Stimulated activated naive CD4-positive, alpha-beta T cell treated with Interleukin-2 at 50 U/mL for 16 hours (primary cell): ENCODE data around the gene PLD5.
"Not testable (repeated sequence)": the region's sequence is repeated elsewhere in the genome, so short reads cannot be mapped to it uniquely, and the experiment has no call there.

Experiments
- DNase-seq: peaks from one replicate; lab custom pipeline; 2025; lab: John Stamatoyannopoulos, UW

Gene PLD5

DNA sequence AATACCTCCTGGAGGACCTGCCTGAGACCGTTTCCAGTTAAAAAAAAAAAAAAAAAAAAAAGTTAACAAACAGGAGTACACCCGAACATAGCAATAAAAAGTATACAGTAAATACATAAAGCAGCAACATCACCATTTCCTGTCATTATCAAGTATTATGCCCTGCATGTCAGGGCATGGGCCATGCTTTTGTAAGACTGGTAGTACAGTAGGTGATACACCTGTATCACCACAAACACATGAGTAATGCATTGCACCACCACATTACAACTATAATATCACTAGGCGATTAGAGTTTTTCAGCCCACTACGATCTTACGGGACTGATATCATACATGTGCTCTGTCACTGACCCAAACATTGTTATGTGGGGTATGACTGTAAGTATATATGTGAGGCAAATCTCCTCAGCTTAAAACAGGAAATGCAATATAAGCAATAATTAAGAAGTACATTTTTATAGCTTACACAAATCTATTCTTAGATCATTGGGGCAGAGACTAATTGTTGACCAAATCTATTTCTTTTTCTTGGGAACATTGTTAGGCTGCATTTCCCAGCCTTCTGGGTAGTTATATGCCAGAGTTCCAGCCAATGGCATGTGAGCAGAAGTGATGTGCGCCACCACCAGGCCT lies 98.1 kb downstream of the PLD5 start:
- no peak for DNase-seq

DNA sequence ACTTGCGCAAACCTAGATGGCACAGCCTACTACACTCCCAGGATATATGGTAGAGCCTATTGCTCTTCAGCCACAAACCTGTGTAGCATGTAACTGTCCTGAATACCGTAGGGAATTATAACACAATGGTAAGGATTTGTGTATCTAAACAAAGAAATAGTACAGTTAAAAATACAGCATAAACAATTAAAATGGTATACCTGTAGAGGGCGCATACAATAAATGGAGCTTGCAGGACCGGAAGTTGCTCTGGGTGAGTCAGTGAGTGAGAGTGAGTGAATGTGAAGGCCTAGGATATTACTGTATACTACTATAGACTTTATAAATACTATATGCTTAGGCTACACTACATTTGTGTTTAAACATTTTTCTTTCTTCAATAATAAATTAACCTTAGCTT lies 99.3 kb downstream of the PLD5 start:
- no peak for DNase-seq

DNA sequence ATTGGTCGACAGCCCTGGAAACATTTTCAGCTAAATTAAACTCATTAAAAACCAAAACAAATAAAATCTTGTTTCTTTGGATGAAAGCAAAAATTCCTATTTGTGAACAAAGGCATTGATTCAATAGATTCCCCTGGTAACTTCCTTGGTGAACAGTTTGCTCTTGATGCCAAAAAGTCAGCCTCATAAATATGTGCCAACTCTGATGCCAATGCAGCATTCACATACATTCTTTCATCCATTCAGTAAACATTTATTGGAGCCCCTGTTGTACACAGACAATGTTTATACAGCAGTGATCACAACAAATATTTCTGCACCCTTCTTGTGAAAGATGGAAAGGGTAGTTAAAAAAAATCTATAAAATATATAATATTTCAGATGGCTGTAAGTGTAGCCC lies 107.8 kb downstream of the PLD5 start:
- no peak for DNase-seq

DNA sequence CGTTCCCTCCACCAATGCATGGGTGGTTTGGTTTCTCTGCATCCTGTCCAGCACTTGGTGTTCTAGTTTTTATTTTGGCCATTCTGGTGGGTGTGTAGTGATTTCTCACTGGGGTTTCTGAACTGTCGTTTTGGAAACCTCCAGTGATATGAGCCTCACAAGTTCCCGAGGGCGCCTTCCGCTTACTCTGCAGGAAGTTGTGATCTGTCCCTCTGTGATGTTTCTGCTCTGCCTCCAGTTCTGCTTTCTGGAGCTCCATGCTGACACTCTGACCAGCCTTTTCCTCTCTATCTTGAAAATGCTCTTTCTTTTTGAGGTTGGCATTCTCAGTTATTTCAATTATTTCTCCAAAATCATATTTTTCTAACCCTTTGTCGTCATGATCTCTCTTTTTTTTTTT lies 111.6 kb downstream of the PLD5 start:
- no peak for DNase-seq

DNA sequence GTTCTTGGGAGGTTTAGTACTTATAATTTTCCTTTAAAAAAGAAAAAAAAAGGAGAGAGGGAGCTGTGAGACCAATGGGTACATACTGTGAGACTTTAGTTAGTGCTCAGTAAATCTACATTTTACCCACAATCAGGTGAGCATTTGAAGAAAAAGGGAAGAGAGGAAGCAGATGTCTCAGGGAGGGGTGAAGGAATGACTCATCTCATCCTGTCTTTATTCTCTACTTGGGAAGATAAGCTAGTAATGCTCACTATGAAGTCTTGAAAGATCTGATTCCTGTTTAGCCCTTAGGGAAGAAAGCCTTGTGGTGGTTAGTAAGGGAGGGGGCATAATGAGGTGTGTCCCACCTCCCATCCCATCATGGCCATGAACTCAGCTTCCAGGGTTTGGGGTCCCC lies 112.6 kb downstream of the PLD5 start:
- DNase-seq, result no peak

DNA sequence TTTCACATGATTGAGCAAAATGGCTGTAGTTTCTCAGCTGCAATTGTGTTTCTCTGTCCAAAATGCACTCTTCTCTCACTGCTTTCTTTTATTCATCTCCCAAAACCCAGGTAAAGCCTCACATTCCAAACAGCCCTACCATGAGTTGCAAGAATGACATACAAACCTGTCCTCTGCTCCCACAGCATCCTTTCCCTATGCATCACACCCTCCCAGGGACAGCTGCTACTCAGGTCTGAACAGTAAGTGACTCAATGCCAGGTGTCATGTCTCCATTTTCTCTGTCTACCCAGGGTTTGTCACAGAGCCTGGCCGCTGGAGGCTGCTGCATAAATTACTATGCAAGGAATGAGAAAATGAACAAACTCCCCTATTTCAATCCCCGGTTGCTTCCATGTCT lies 118.5 kb downstream of the PLD5 start:
- DNase-seq, result no peak

DNA sequence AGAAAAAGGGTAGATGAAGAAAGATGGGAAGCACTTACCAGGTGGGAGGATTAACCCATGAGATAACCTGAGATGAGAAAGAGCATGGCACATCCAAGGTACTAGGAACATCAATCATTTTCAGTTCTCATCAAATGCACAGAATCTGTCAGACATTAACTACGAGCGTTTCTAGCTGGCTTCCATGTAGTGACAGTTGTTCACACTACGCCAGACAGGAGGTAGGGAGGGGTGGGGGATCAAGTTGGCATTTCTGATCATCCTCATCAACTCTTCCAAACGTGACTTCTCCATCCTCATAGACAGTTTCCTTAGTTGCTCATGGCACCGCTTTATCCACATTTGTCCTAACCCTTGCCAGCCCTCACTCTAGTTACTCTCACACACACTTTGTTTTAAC lies 120.2 kb downstream of the PLD5 start:
- no peak for DNase-seq

DNA sequence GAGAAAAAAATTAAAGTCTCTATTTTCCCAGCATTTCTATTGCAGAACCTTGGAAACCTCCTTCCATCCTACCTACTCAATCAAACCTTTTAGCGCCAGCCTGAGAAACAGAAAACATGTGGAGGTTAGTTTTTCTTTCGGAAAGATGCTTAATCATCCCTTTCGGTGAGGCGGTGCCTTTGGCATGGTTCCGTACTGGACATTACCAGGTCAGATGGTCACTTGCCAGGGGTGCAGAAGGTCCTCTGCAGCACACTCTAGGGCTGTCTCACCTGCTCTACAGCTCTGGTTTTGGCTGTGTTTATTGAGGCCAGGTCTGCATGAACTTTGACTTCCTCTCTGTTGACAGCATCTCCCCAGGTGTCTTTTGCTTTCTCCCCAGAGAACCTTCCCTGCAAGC lies 121.5 kb downstream of the PLD5 start:
- DNase-seq, result no peak

DNA sequence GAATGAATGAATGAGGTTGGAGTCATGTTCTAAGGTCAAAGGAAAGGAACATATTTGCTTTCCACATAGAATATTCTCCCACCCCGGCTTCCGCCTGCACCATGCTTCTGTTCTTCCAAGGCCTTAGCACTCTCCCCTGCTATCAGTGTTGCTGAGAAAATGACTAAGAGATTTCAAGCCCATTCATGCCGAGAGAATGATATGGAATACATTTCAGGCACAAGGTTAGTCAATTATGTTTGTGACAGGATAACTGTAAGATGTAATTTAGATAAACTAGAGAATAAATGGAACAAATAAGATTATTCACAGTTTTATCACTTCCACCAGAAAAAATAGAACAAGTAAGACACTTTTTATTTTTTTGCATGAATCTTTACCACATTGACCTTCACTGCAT lies 122.6 kb downstream of the PLD5 start:
- DNase-seq, result no peak

DNA sequence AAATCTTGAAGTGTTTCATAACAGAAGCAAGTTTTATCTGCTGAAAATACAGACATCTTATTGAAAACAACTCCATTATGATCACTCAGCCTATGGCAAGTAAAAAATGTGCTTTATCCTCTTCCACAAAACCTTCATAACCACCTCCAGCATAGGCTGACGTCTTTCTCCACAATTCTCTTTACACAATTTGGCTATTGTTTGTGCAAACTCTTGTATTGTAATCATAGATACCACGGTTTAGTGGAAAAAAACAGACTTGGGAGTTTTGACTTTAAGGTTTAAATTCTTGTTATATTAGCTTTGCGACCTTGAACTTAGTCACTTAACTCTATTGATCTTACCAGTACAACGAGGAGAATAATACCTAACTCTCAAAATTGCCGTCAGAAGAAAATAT lies 126.1 kb downstream of the PLD5 start:
- no peak for DNase-seq

DNA sequence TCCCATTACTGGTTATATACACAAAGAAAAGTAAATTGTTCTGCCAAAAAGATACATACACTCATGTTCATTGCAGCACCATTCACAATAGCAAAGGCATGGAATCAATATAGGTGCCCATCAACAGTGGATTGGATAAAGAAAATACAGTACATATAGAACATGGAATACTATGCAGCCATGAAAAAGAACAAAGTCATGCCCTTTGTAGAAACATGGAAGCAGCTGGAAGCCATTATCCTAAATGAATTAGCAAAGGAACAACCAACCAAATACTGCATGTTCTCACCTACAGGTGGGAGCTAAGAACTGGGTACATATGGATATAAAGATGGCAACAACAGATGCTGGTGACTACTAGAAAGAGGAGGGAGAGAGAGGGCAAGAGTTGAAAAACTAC lies 132.6 kb downstream of the PLD5 start:
- DNase-seq, result no peak

DNA sequence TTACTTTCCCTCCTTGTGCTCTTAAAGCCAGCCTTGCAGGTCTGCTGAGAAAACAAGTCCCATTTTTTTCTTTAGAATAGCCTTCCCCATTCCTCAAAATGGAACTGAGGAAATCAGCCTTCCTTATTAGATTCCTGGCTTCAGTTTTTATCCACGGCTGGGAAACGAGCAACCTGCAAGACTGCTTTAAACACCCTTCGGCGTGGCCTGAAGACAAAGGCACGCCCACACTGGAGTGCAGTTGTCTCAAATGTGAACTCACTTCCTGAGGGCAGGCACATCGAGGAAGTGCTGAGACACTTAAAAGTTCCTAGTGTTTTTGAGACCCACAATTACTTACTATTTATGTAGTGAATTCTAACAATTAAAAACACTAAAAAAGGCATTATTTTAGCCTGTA lies 148.4 kb downstream of the PLD5 start:
- DNase-seq, result not testable (repeated sequence)

DNA sequence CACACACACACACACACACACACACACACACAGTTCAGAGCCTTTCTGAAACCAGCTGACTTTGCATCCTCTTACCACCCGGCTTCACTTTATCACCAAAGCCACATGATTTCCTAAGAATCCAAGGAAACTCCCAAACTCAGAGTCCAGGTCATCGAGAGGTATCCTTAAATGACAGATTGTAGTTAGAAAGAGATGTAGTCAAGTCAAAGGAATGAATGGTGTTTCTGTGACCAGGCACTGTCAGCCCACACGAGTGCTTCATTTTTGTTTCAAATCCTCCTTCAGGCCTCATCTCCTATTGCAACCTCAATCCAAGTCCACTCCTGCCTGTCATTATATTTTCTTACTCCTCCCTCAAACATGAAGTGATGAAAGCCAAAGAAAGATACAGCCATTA lies 174.1 kb downstream of the PLD5 start:
- not testable (repeated sequence) for DNase-seq

DNA sequence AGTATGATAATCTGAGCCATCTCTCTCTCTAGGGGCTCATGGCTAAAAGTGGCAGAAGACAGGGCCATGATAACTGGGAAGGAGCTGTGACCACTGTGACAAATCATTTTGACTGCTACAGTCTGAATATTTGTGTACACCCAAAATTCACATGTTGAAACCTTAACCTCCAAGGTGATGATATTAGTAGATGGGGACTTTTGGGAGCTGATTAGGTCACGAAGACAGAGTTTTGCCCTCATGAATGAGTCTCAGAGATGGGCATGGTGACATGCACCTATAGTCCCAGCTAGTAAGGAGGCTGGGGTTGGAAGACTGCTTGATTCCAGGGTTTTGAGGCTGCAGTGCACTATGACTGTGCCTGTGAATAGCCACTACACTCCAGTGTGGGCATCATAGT lies 174.9 kb downstream of the PLD5 start:
- no peak for DNase-seq

DNA sequence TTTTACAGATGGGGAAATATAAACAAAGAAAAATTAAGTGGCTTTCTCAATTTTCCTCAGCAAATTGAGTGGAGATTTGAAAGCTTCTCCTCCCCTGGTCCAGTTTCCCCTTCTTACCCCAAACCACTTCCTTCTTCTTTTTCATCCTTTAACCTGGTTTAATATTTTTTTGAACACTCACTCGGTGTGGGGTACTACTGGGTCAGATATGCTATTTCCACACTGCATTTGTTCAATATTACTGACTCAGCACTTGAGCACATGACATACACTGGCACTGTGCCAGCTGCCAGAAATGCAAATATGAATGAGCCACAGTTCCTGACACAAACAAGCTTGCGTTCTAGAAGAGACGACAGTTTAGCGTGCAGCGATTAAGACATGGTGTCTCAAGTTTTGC lies 193.6 kb downstream of the PLD5 start:
- DNase-seq, result not testable (repeated sequence)

DNA sequence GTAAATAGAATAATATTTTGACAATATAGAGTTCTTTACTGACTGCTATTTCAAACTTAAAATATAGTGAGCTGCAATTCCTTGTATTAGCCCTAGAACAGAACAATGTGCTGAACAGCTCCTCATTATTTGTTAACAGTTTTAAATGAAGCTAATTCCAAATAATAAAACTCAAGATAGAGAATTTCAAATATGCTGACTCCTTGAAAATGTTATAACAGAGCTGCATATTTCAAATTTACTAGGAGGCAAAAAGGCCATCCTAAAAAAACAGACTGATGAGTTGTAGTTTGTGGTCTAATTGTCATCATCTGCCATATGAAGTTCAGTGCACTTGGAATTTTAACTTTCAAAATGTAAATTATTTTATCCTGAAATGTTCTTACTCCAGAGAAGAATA lies 197.1 kb downstream of the PLD5 start:
- not testable (repeated sequence) for DNase-seq

DNA sequence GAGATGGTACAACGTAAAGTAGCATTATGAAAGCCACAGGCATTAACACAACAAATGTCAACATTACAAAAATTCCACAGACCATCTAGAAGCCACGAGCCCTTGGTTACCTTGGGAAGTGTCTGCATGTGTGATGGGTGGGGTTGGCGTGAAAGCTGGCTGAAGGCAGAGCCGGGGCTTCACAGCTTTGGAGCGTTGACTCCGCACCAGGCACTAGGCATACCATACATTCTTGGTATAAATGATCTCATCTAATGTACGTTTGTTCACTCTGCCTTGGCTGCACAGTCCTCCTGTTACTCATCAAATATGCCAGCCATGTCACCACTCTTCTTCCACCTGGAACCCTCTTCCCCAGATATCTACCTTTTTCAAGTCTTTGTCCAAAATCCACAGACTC lies 202.5 kb downstream of the PLD5 start:
- not testable (repeated sequence) for DNase-seq

DNA sequence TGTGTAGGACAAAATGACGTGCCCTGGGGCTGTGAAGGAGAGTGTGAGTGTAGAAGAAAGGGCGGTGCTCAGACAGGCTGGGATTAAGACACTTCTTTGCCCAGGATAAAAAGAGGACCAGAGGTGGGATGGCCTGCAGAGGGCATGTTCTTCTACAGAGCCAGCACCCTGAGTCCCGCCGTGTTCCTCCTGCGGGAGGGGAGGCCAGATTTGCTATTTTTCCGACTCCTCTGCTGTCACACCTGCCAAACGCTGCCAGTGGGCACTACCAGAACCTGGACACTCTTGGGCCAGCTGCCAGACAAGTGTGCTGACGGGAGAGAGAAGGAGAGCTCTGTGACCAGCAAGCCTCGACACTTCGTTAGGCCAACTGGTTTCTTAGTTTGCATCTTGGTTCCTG lies 206.4 kb downstream of the PLD5 start:
- no peak for DNase-seq

DNA sequence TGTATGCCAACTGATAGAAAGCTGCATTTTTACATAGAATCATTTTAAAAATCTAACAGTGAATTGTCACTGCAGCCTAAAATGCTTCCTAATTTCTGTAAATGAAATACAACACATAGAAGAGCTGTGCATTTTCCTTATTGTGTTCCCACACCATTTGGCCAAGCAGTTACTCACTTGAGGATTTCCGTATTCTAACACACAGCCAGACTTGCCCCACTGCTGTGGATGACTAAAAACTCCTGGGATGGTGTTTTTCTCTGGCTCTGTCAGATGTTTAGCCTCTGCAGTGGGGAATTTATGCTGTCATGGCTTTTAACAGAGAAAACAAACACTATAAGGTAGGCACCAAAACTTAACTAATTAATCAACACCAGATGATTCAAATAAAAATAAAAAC lies 209.6 kb downstream of the PLD5 start:
- not testable (repeated sequence) for DNase-seq

DNA sequence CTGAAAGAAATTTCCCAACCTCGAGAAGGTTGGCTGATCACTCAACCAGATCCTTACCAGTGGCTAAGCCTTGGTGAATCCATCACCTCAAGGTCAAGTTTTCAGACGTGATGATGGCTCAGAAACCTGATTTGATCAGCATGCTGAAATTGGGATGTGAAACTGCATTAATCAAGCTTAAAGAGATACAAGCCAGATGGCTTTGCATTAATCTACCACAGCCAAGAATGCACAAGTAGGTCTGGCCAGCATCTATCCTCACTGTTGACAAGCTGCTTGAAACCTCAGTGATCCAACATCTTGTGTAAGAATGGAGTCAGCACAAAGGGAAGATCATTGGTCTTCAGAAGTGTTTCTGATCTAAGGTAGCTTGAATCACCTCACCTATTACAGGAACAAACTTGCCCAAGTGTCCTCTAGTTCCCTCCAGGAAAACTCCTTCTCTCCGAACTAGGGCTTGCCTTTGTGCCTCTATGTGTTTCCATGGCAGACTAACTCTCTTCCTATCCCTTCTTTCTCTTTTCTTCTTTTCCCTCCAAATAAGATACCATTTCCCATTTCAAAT lies 210.3 kb downstream of the PLD5 start:
- DNase-seq, result not testable (repeated sequence)

DNA sequence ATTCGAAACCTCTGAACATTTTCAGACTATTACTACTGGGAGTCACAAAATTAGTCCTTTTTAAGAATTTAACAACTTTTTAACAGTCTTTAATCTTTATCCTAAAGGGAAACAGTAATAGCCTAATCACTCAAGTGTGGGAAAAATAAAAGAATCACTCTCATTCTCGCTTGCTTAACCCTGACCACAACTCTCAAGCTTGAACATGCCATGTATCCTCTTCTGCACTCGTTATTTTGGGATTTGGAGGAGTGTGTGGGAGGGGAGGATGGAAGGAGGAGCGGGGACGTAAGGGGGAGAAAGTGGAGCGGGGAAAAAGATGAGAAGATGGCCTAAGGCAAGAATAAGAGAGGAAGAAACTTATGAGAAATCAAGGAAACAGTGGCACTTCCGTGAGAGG lies 215.8 kb downstream of the PLD5 start:
- DNase-seq, result not testable (repeated sequence)

DNA sequence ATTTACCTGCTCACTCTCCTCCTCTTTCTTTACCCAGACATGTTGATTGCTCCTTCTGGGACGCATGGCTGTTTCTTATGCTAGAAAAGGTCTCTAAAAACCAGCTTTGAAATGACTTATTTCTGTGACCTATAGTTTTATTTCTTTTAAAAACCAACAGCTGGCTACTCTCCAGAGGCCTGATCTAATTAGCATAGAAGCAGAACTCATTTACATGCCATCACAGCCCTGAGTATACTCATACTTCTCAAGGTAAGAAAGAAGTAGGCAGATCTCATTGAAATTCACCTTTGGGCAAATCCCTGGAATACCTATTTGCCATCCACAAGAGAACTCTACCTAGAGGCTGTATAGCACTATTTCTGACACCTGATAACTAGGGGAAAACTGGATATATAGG lies 230.7 kb downstream of the PLD5 start:
- not testable (repeated sequence) for DNase-seq

DNA sequence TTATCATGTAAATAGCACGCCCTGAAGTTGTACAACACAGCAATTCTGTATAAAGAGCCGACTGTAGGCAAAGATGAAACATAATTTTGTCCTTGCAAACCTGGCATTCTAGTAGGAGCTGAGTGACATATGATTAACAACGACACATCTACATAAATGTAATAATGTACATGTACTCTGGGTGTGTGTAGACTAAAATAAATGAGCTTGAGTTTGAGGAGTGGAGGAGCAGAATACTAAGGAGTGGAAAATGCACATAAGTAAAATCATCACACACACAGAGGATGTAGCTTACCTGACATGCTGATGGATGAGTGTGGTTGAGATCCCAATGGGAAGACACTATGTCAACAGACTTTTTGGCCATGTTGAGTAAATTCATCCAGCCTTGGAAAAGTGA lies 236.4 kb downstream of the PLD5 start:
- DNase-seq, result not testable (repeated sequence)

DNA sequence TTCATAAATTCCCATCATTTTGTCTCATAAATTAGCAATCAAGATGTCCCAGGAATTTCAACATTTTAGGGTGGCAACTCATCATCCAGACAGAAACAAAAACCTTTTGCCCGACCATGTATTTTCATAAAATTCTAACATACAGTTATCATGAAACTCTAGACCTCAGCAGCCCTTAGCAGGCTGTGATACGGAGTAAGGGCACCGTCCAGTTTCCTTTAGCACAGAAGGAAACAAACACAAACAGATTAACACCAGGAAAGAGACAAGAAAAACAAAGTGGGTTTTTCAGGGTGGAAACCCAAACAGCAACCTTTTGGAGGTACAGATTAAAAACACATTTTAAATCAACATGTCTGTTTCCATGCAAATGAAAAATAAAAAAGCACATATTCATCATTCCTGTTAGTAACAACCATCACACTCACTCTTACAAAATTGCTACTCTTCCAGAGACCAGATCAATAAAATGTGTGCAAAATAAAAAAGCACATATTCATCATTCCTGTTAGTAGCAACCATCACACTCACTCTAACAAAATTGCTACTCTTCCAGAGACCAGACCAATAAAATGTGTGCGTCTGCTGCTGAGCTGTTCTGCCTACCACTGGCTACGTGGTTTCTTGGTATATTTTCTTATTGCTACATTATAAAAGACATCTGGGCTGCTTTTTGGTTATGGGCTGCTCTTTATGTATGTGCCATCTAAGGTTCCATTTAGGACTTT lies 241.6 kb downstream of the PLD5 start:
- not testable (repeated sequence) for DNase-seq
